Cardiac septum (tissue), 1 donor: ENCODE results near the gene VAV2. TPM values are rescaled to one million over a fixed set of nuclear protein-coding genes. Genes with fewer than 3 reads are reported as not detected.

Experiments
- DNase-seq: peaks from one replicate; pipeline ENCODE4 v3.0.0-alpha.2; 2020; ENCODE audit warnings: low spot score
- intact Hi-C: fragments of 100-400 bp; cut with DNase I; formaldehyde crosslinking; loops from one replicate; pipeline ENCODE4 v1.14.0; 2022
- total RNA-seq: library from RNA; stranded (reverse); fragmentation: NEBNext Ultra II Directional; extraction: Animal tissue kit (Norgen Biotek cat#: 25700); gene quantifications from one replicate; pipeline ENCODE4 v1.2.1, GENCODE V29; 2021
- donor health status: DM: no; HTN: no; CAD: no.

Gene VAV2
- total RNA-seq, 1 donor from 2014 or later: 8.1 TPM

GRCh38 chr9:133946840-133947486, 45.2 kb downstream of the VAV2 start:
- DNase-seq: no peak
- intact Hi-C loops: no loop called here

- intact Hi-C loops: no loop called here
- DNase-seq: no peak
These were observed 46.0 kb downstream of the VAV2 start for GRCh38 chr9:133945977-133946753.

GRCh38 chr9:133945314-133945975, 46.7 kb downstream of the VAV2 start:
- intact Hi-C loops: no loop called here
- no peak for DNase-seq

- DNase-seq: no peak
- intact Hi-C loops: no loop called here
These were observed 47.4 kb downstream of the VAV2 start for GRCh38 chr9:133944746-133945135.

- no peak for DNase-seq
These were observed 48.1 kb downstream of the VAV2 start for GRCh38 chr9:133943781-133944745.

GRCh38 chr9:133943036-133943780, 48.9 kb downstream of the VAV2 start:
- DNase-seq: no peak
- intact Hi-C loops: no loop called here

More at GRCh38 chr9:133943781-133944745, 48.1 kb downstream of the VAV2 start:
- intact Hi-C loops: no loop called here

- intact Hi-C loops: no loop called here
- no peak for DNase-seq
These were observed 49.7 kb downstream of the VAV2 start for GRCh38 chr9:133942206-133942975.

- intact Hi-C loops: no loop called here
These were observed 52.3 kb downstream of the VAV2 start for GRCh38 chr9:133939845-133940244.

GRCh38 chr9:133939171-133939785, 52.8 kb downstream of the VAV2 start:
- DNase-seq: no peak
- intact Hi-C loops: no loop called here

More at GRCh38 chr9:133939845-133940244, 52.3 kb downstream of the VAV2 start:
- DNase-seq: no peak

- no peak for DNase-seq
- intact Hi-C loops: no loop called here
These were observed 53.4 kb downstream of the VAV2 start for GRCh38 chr9:133938753-133939152.

- DNase-seq: no peak
- intact Hi-C loops: no loop called here
These were observed 54.0 kb downstream of the VAV2 start for GRCh38 chr9:133938086-133938485.

- intact Hi-C loops: no loop called here
These were observed 55.0 kb downstream of the VAV2 start for GRCh38 chr9:133937120-133937519.

GRCh38 chr9:133935328-133936005, 56.7 kb downstream of the VAV2 start:
- DNase-seq: no peak
- intact Hi-C loops: no loop called here

More at GRCh38 chr9:133937120-133937519, 55.0 kb downstream of the VAV2 start:
- DNase-seq: no peak

- no peak for DNase-seq
- intact Hi-C loops: no loop called here
These were observed 57.5 kb downstream of the VAV2 start for GRCh38 chr9:133934482-133935232.

- no peak for DNase-seq
- intact Hi-C loops: no loop called here
These were observed 58.6 kb downstream of the VAV2 start for GRCh38 chr9:133933426-133934026.

GRCh38 chr9:133932633-133933032, 59.5 kb downstream of the VAV2 start:
- DNase-seq: no peak

More at GRCh38 chr9:133932633-133933032, 59.5 kb downstream of the VAV2 start:
- intact Hi-C loops: no loop called here
